Smooth muscle cell (in vitro differentiated cells): Measurements from ENCODE around the gene MIA2. TPM values are rescaled to one million over a fixed set of nuclear protein-coding genes. Genes with fewer than 3 reads are reported as not detected.
"Not testable (repeated sequence)": the region's sequence is repeated elsewhere in the genome, so short reads cannot be mapped to it uniquely, and the experiment has no call there.

Experiments used
- DNase-seq: peaks from one replicate; lab custom pipeline; 2025; ENCODE audit not compliant: unreplicated experiment; lab: John Stamatoyannopoulos, UW
- H2AFZ ChIP-seq: fragments of 200-600 bp; sonication (generic); 2 replicates; pipeline ENCODE4 v1.6.0; 2016; ENCODE audit warnings: antibody characterized with exemption, low read depth, mild to moderate bottlenecking
- H3F3A ChIP-seq: fragments of 200-600 bp; sonication (generic); 2 replicates; pipeline ENCODE4 v1.6.0; 2017; ENCODE audit warnings: antibody characterized with exemption, low read depth
- H3K27ac ChIP-seq: fragments of 200-600 bp; sonication (generic); 2 replicates; pipeline ENCODE4 v1.5.1; 2016; ENCODE audit warnings: low read depth, mild to moderate bottlenecking
- H3K27me3 ChIP-seq: fragments of 200-600 bp; sonication (generic); 2 replicates; pipeline ENCODE4 v1.6.1; 2016; ENCODE audit warnings: low read depth, mild to moderate bottlenecking
- H3K36me3 ChIP-seq: fragments of 200-600 bp; sonication (generic); 2 replicates; pipeline ENCODE4 v1.5.1; 2016; ENCODE audit warnings: low read depth
- H3K4me1 ChIP-seq: fragments of 200-600 bp; sonication (generic); 2 replicates; pipeline ENCODE4 v1.5.1; 2016; ENCODE audit warnings: low read depth
- H3K4me2 ChIP-seq: fragments of 200-600 bp; sonication (generic); 2 replicates; pipeline ENCODE4 v1.6.0; 2016; ENCODE audit warnings: mild to moderate bottlenecking
- H3K4me3 ChIP-seq: fragments of 200-600 bp; sonication (generic); 2 replicates; pipeline ENCODE4 v1.5.1; 2016; ENCODE audit warnings: mild to moderate bottlenecking
- H3K79me2 ChIP-seq: fragments of 200-600 bp; sonication (generic); 2 replicates; pipeline ENCODE4 v1.6.0; 2016; ENCODE audit warnings: low read depth, mild to moderate bottlenecking
- H3K9ac ChIP-seq: fragments of 200-600 bp; sonication (generic); 2 replicates; pipeline ENCODE4 v1.6.0; 2016; ENCODE audit warnings: low read depth
- H3K9me3 ChIP-seq: fragments of 200-600 bp; sonication (generic); replicated peaks from 2 replicates; pipeline ENCODE4 v1.5.1; 2016; ENCODE audit warnings: low read depth
- H4K20me1 ChIP-seq: fragments of 200-600 bp; sonication (generic); 2 replicates; pipeline ENCODE4 v1.6.0; 2016; ENCODE audit warnings: low read depth
- CTCF ChIP-seq: fragments of 200-600 bp; sonication (generic); IDR thresholded peaks from 2 replicates; pipeline ENCODE4 v1.5.1; 2017; ENCODE audit warnings: borderline replicate concordance, mild to moderate bottlenecking, antibody characterized with exemption; ENCODE audit not compliant: insufficient read depth, poor library complexity, severe bottlenecking
- WGBS: methylation state at CpG from one replicate; pipeline ENCODE4 v1.1.7; 2016; ENCODE audit warnings: low lambda C conversion rate; 5-methylcytosine and 5-hydroxymethylcytosine counted together
- polyA plus RNA-seq: library from polyadenylated mRNA; unstranded; fragments of >200 nt; fragmentation: Nextera tagmentation; extraction: Ambion mirVana; gene quantifications from 2 replicates; pipeline ENCODE4 v1.2.1, GENCODE V29; 2016
- total RNA-seq: library from RNA; depleted of rRNA; stranded (reverse); fragments of >200 nt; gene quantifications from 2 replicates; pipeline ENCODE4 v1.2.3, GENCODE V29; 2014

Gene MIA2
- total and polyA plus RNA-seq, 2 experiments from 2014 or later, result 14.6 to 18.6 TPM

DNA sequence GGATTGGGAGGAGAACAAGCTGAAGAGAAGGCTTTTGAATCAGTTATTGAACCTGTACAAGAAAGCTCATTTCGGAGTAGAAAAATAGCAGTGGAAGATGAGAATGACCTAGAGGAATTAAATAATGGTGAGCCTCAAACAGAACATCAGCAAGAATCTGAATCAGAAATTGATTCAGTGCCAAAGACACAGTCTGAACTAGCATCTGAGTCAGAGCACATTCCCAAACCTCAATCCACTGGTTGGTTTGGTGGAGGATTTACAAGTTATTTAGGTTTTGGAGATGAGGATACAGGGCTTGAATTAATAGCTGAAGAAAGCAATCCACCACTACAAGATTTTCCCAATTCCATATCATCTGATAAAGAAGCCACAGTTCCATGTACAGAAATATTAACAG lies 13.5 kb downstream of the MIA2 start:
- H2AFZ ChIP-seq, result no peak overlapping the region
- no peaks in the 10 kb centered on the region for H3K79me2 ChIP-seq
- no peak for TF ChIP-seq CTCF
- 100% methylated on average over 1 of the region's 1 CpG for WGBS
- no peaks in the 10 kb centered on the region for H4K20me1 ChIP-seq
- H3K9me3 ChIP-seq, result no peaks in the 10 kb centered on the region
- H3K36me3 ChIP-seq, result no peaks in the 10 kb centered on the region
- no peak overlapping the region for H3K27ac ChIP-seq
- H3K4me2 ChIP-seq, result peak overlapping the region; percentile 4
- H3K4me1 ChIP-seq, result no peaks in the 10 kb centered on the region
- H3K27me3 ChIP-seq, result no peaks in the 10 kb centered on the region
- no peak overlapping the region for H3K9ac ChIP-seq
- H3K4me3 ChIP-seq, result no peak overlapping the region
- no peaks in the 10 kb centered on the region for H3F3A ChIP-seq
- no peak for DNase-seq

GRCh38 chr14:39251547-39251946 lies 17.8 kb downstream of the MIA2 start:
- DNase-seq, result no peak
- no peak overlapping the region for H3K4me3 ChIP-seq

DNA sequence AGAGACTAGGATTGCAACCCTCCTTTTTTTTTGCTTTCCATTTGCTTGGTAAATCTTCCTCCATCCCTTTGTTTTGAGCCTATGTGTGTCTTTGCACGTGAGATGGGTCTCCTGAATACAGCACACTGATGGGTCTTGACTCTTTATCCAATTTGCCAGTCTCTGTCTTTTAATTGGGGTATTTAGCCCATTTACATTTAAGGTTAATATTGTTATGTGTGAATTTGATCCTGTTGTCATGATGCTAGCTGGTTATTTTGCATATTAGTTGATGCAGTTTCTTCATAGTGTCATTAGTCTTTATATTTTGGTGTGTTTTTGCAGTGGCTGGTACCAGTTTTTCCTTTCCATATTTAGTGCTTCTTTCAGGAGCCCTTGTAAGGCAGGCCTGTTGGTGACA lies 23.7 kb downstream of the MIA2 start:
- not testable (repeated sequence) for H4K20me1 ChIP-seq, H2AFZ ChIP-seq, H3K27ac ChIP-seq, H3K4me2 ChIP-seq, H3K4me1 ChIP-seq, H3K79me2 ChIP-seq, DNase-seq, H3K27me3 ChIP-seq, H3K9me3 ChIP-seq, H3K4me3 ChIP-seq, H3F3A ChIP-seq, H3K36me3 ChIP-seq, H3K9ac ChIP-seq
- WGBS, result 88% methylated on average over 1 of the region's 1 CpG

More at GRCh38 chr14:39251547-39251946, 17.8 kb downstream of the MIA2 start:
- TF ChIP-seq CTCF, result no peak
- Histone ChIP-seq H3K36me3 (no peaks in the 10 kb centered on the region), H3K79me2 (no peaks in the 10 kb centered on the region), H2AFZ (no peak overlapping the region), H3K27ac (no peak overlapping the region), H3K4me2 (no peak overlapping the region), H4K20me1 (no peaks in the 10 kb centered on the region), H3K9me3 (no peaks in the 10 kb centered on the region), H3F3A (no peaks in the 10 kb centered on the region), H3K9ac (no peak overlapping the region), H3K4me1 (no peaks in the 10 kb centered on the region), H3K27me3 (no peaks in the 10 kb centered on the region)

GRCh38 chr14:39258782-39259545 lies 25.2 kb downstream of the MIA2 start:
- no peak overlapping the region for H3K9ac ChIP-seq
- DNase-seq, result no peak
- no peaks in the 10 kb centered on the region for H3K36me3 ChIP-seq
- H3K4me1 ChIP-seq, result no peaks in the 10 kb centered on the region
- H4K20me1 ChIP-seq, result no peaks in the 10 kb centered on the region
- TF ChIP-seq CTCF, result no peak
- no peak overlapping the region for H3K4me2 ChIP-seq
- no peaks in the 10 kb centered on the region for H3F3A ChIP-seq
- 93% methylated on average over 12 of the region's 12 CpGs for WGBS
- H3K27me3 ChIP-seq, result no peaks in the 10 kb centered on the region
- no peak overlapping the region for H3K4me3 ChIP-seq
- no peak overlapping the region for H3K27ac ChIP-seq
- no peak overlapping the region for H2AFZ ChIP-seq
- H3K79me2 ChIP-seq, result no peaks in the 10 kb centered on the region
- no peaks in the 10 kb centered on the region for H3K9me3 ChIP-seq

GRCh38 chr14:39260161-39260560 lies 26.4 kb downstream of the MIA2 start:
- 85% methylated on average over 3 of the region's 3 CpGs for WGBS
- DNase-seq, H3K4me1 ChIP-seq, H4K20me1 ChIP-seq, H3K79me2 ChIP-seq, H3K4me3 ChIP-seq, H3K27ac ChIP-seq, H3K27me3 ChIP-seq, H3K4me2 ChIP-seq, H2AFZ ChIP-seq, H3K36me3 ChIP-seq, H3F3A ChIP-seq, H3K9me3 ChIP-seq, H3K9ac ChIP-seq: not testable (repeated sequence)

- H3K27ac ChIP-seq, H3K79me2 ChIP-seq, H3K9ac ChIP-seq, DNase-seq, H3K27me3 ChIP-seq, H3K36me3 ChIP-seq, H3K9me3 ChIP-seq, H2AFZ ChIP-seq, H3F3A ChIP-seq, H4K20me1 ChIP-seq, H3K4me3 ChIP-seq, H3K4me2 ChIP-seq: not testable (repeated sequence)
- 96% methylated on average over 1 of the region's 1 CpG for WGBS
- peaks cover 11% of the 10 kb centered on the region for H3K4me1 ChIP-seq
Observed at GRCh38 chr14:39262214-39262613, 28.5 kb downstream of the MIA2 start.
